Neuronal stem cell (in vitro differentiated cells): ENCODE data around the gene INO80B.

Experiments used
- DNase-seq: peaks from one replicate; pipeline ENCODE4 v3.0.0-alpha.2; 2013; ENCODE audit warnings: low spot score
- H2AFZ ChIP-seq: one replicate; pipeline ENCODE4 v1.6.1; 2013; ENCODE audit warnings: mild to moderate bottlenecking, low read length, inconsistent platforms
- H2AK5ac ChIP-seq: 2 replicates; pipeline ENCODE4 v1.6.1; 2013; ENCODE audit warnings: low read depth, mild to moderate bottlenecking, inconsistent platforms, low read length, moderate library complexity, mixed read lengths
- H2BK120ac ChIP-seq: 2 replicates; pipeline ENCODE4 v1.6.1; 2013; ENCODE audit warnings: low read depth, mild to moderate bottlenecking, inconsistent platforms, low read length, moderate library complexity, mixed read lengths
- H2BK12ac ChIP-seq: one replicate; pipeline ENCODE4 v1.6.1; 2013; ENCODE audit warnings: low read length, inconsistent platforms
- H2BK15ac ChIP-seq: 2 replicates; pipeline ENCODE4 v1.6.1; 2013; ENCODE audit warnings: mild to moderate bottlenecking, low read length, inconsistent platforms, mixed read lengths
- H2BK5ac ChIP-seq: one replicate; pipeline ENCODE4 v1.6.1; 2013; ENCODE audit warnings: inconsistent platforms, mild to moderate bottlenecking, low read length, moderate library complexity
- H3K14ac ChIP-seq: one replicate; pipeline ENCODE4 v1.6.1; 2013; ENCODE audit warnings: low read length, inconsistent platforms
- H3K18ac ChIP-seq: 2 replicates; pipeline ENCODE4 v1.6.1; 2013; ENCODE audit warnings: low read length, inconsistent platforms
- H3K23ac ChIP-seq: 2 replicates; pipeline ENCODE4 v1.6.1; 2013; ENCODE audit warnings: low read depth, mild to moderate bottlenecking, mixed read lengths, low read length, inconsistent platforms; ENCODE audit not compliant: poor library complexity
- H3K27ac ChIP-seq: replicated peaks from 3 replicates; pipeline ENCODE4 v1.5.1; 2013; ENCODE audit warnings: low read length, inconsistent platforms
- H3K27me3 ChIP-seq, 3 experiments: 2 replicates each; pipeline ENCODE4 v1.6.1; 2013; ENCODE audit warnings: low read length in 3 of 3, mild to moderate bottlenecking in 2 of 3, inconsistent platforms in 1 of 3, low read depth in 1 of 3, mixed read lengths in 1 of 3, moderate library complexity in 1 of 3; ENCODE audit not compliant: control insufficient read depth in 3 of 3, insufficient read depth in 3 of 3
- H3K36me3 ChIP-seq, 2 donors: replicated peaks in 1 of 2; 2 replicates each; pipeline ENCODE4 v1.6.1; 2013; ENCODE audit warnings: low read length in 2 of 2; ENCODE audit not compliant: control insufficient read depth in 2 of 2, insufficient read depth in 2 of 2
- H3K4ac ChIP-seq: 2 replicates; pipeline ENCODE4 v1.6.1; 2013; ENCODE audit warnings: inconsistent platforms, mild to moderate bottlenecking, low read length, moderate library complexity
- H3K4me1 ChIP-seq, 2 donors: 1 replicate in 1 of 2; 2 replicates in 1 of 2; pipeline ENCODE4 v1.6.1; 2013; ENCODE audit warnings: low read length in 2 of 2, low read depth in 1 of 2; ENCODE audit not compliant: control insufficient read depth in 2 of 2, insufficient read depth in 1 of 2
- H3K4me2 ChIP-seq: one replicate; pipeline ENCODE4 v1.6.1; 2013; ENCODE audit warnings: mild to moderate bottlenecking, low read length, inconsistent platforms; ENCODE audit not compliant: insufficient read depth, poor library complexity, severe bottlenecking
- H3K4me3 ChIP-seq, 2 donors: 2 replicates each; pipeline ENCODE4 v1.5.1; 2013; ENCODE audit warnings: low read length in 2 of 2, mild to moderate bottlenecking in 2 of 2, inconsistent platforms in 1 of 2, moderate library complexity in 1 of 2
- H3K79me1 ChIP-seq: one replicate; pipeline ENCODE4 v1.6.1; 2013; ENCODE audit warnings: low read depth, mild to moderate bottlenecking, inconsistent platforms, low read length, moderate library complexity
- H3K9ac ChIP-seq: one replicate; pipeline ENCODE4 v1.6.1; 2013; ENCODE audit warnings: mild to moderate bottlenecking, low read depth, low read length, inconsistent platforms; ENCODE audit not compliant: poor library complexity
- H3K9me3 ChIP-seq, 2 donors: replicated peaks in 1 of 2; 2 replicates each; pipeline versions ENCODE3 to v1.6.1; 2013; ENCODE audit warnings: low read length in 2 of 2, mild to moderate bottlenecking in 2 of 2, inconsistent platforms in 1 of 2, low read depth in 1 of 2, mixed read lengths in 1 of 2, moderate library complexity in 1 of 2; ENCODE audit not compliant: control insufficient read depth in 2 of 2, insufficient read depth in 1 of 2
- H4K8ac ChIP-seq: one replicate; pipeline ENCODE4 v1.6.1; 2013; ENCODE audit warnings: low read depth, mild to moderate bottlenecking, inconsistent platforms, low read length, moderate library complexity
- H4K91ac ChIP-seq: one replicate; pipeline ENCODE4 v1.6.1; 2013; ENCODE audit warnings: low read length, low read depth, mild to moderate bottlenecking, inconsistent platforms; ENCODE audit not compliant: poor library complexity
- WGBS, 2 donors: extraction: QIAGEN DNeasy Blood & Tissue Kit; methylation state at CpG; one replicate each; pipeline ENCODE4 v1.1.7; 2013; ENCODE audit warnings: missing lambda C conversion rate in 2 of 2, mixed read lengths in 1 of 2; ENCODE audit not compliant: insufficient read length in 2 of 2, insufficient replicate concordance in 1 of 2; ENCODE audit errors: extremely low coverage in 2 of 2; 5-methylcytosine and 5-hydroxymethylcytosine counted together

Gene INO80B

GRCh38 chr2:74457129-74457548 lies 2.3 kb downstream of the INO80B start:
- H2AK5ac ChIP-seq: no peak overlapping the region
- H3K4me1 ChIP-seq: peaks cover 7 to 18% of the 10 kb centered on the region in 2 donors
- H3K14ac ChIP-seq: no peak overlapping the region
- H3K4ac ChIP-seq: no peak overlapping the region
- no peak overlapping the region for H2BK120ac ChIP-seq
- H2AFZ ChIP-seq: peak overlapping the region; percentile 90
- H3K4me3 ChIP-seq: peak overlapping the region; percentile 67 to 85
- H3K4me2 ChIP-seq: peak overlapping the region; percentile 77
- H4K8ac ChIP-seq: no peak overlapping the region
- peak overlapping the region; percentile 85 for H3K9ac ChIP-seq
- no peaks in the 10 kb centered on the region for H3K9me3 ChIP-seq
- no CpG with 5 or more reads among the region's 27 CpGs for WGBS, 2 donors
- no peaks in the 10 kb centered on the region for H3K27me3 ChIP-seq
- peak overlapping the region; percentile 95 for H2BK5ac ChIP-seq
- H4K91ac ChIP-seq: no peak overlapping the region
- peak overlapping the region; percentile 96 for H3K27ac ChIP-seq
- H3K18ac ChIP-seq: peak overlapping the region; percentile 97
- peak overlapping the region; percentile 83 for H3K23ac ChIP-seq
- peaks cover 8% of the 10 kb centered on the region for H3K79me1 ChIP-seq
- peaks cover 13 to 31% of the 10 kb centered on the region in 2 donors for H3K36me3 ChIP-seq
- H2BK12ac ChIP-seq: peak overlapping the region; percentile 7
- no peak for DNase-seq
- no peak overlapping the region for H2BK15ac ChIP-seq

GRCh38 chr2:74457549-74458131 lies 2.8 kb downstream of the INO80B start:
- Histone ChIP-seq H3K79me1 (peaks cover 8% of the 10 kb centered on the region), H2BK12ac (peak overlapping the region; percentile 11), H2BK15ac (no peak overlapping the region), H3K4me2 (peak overlapping the region; percentile 77), H3K4me1 (peaks cover 7 to 18% of the 10 kb centered on the region in 2 donors), H4K8ac (no peak overlapping the region), H3K27ac (peak overlapping the region; percentile 96), H3K14ac (no peak overlapping the region), H3K9me3 (no peaks in the 10 kb centered on the region), H2BK5ac (peak overlapping the region; percentile 95), H3K36me3 (peaks cover 18 to 36% of the 10 kb centered on the region in 2 donors), H3K9ac (peak overlapping the region; percentile 89), H3K23ac (peak overlapping the region; percentile 92), H3K4ac (peak overlapping the region; percentile 45), H3K4me3 (peak overlapping the region; percentile 67 to 85), H2AK5ac (peak overlapping the region; percentile 64), H2BK120ac (no peak overlapping the region), H3K27me3 (no peaks in the 10 kb centered on the region), H2AFZ (peak overlapping the region; percentile 90), H4K91ac (no peak overlapping the region), H3K18ac (peak overlapping the region; percentile 96)
- WGBS, 2 donors: no CpG with 5 or more reads among the region's 46 CpGs
- peak; percentile 67 for DNase-seq

GRCh38 chr2:74458132-74458937 lies 3.4 kb downstream of the INO80B start, which contains the start of gene WBP1:
Gene WBP1 (plus strand): TSS chr2:74458438. CDS start chr2:74458603, 165 bp downstream.
- Histone ChIP-seq H4K8ac (no peak within 1 kb of the TSS), H3K4me3 (peak within 1 kb of the TSS; percentile 92 to 99), H3K4ac (peak within 1 kb of the TSS; percentile 45), H3K4me2 (peak within 1 kb of the TSS; percentile 87), H2BK12ac (peak within 1 kb of the TSS; percentile 11), H2BK5ac (peak within 1 kb of the TSS; percentile 95), H3K9me3 (no peaks in the 10 kb centered on the region), H3K36me3 (peaks cover 24 to 43% of the 10 kb centered on the region in 2 donors), H2BK120ac (no peak within 1 kb of the TSS), H3K9ac (peak within 1 kb of the TSS; percentile 89), H3K18ac (peak within 1 kb of the TSS; percentile 97), H3K4me1 (peaks cover 7 to 18% of the 10 kb centered on the region in 2 donors), H3K27me3 (no peaks in the 10 kb centered on the region), H3K14ac (no peak within 1 kb of the TSS), H2AK5ac (peak within 1 kb of the TSS; percentile 77), H4K91ac (no peak within 1 kb of the TSS), H3K79me1 (peaks cover 8% of the 10 kb centered on the region), H2AFZ (peak within 1 kb of the TSS; percentile 90), H3K23ac (peak within 1 kb of the TSS; percentile 92), H3K27ac (peak within 1 kb of the TSS; percentile 96), H2BK15ac (no peak within 1 kb of the TSS)
- no CpG with 5 or more reads among the region's 38 CpGs for WGBS, 2 donors
- DNase-seq: peak; percentile 100

GRCh38 chr2:74458938-74459363 lies 4.1 kb downstream of the INO80B start:
- no CpG with 5 or more reads among the region's 10 CpGs for WGBS, 2 donors
- H3K79me1 ChIP-seq: peaks cover 8% of the 10 kb centered on the region
- peak overlapping the region; percentile 77 for H2AK5ac ChIP-seq
- peak overlapping the region; percentile 71 for H2AFZ ChIP-seq
- H3K27ac ChIP-seq: no peak overlapping the region
- no peak overlapping the region for H3K14ac ChIP-seq
- peak overlapping the region; percentile 92 to 99 for H3K4me3 ChIP-seq
- H3K4me1 ChIP-seq: peaks cover 7 to 18% of the 10 kb centered on the region in 2 donors
- peak overlapping the region; percentile 87 for H3K4me2 ChIP-seq
- no peak overlapping the region for H4K8ac ChIP-seq
- no peak overlapping the region for H2BK5ac ChIP-seq
- no peak overlapping the region for H2BK15ac ChIP-seq
- no peak overlapping the region for H2BK12ac ChIP-seq
- no peak overlapping the region for H2BK120ac ChIP-seq
- no peak overlapping the region for H3K18ac ChIP-seq
- H3K23ac ChIP-seq: no peak overlapping the region
- no peaks in the 10 kb centered on the region for H3K27me3 ChIP-seq
- H4K91ac ChIP-seq: no peak overlapping the region
- H3K9ac ChIP-seq: peak overlapping the region; percentile 86
- H3K9me3 ChIP-seq: no peaks in the 10 kb centered on the region
- no peak overlapping the region for H3K4ac ChIP-seq
- DNase-seq: no peak
- H3K36me3 ChIP-seq: peaks cover 24 to 43% of the 10 kb centered on the region in 2 donors
